ENCODE results near the gene TRIOBP.

TRIOBP gene

GRCh38 chr22:37661160-37661924, 35.5 kb upstream of the TRIOBP start (continued):
- TF ChIP-seq ZNF341 (tag by site-specific recombination; IDR thresholded peaks at IDR 0.05; ENCODE audit: low read depth) (peak; percentile 62), ZNF398 (tag by site-specific recombination; IDR thresholded peaks at IDR 0.05) (peak; percentile 48; the same call in 1 of the 2 replicates), WT1 (tag by site-specific recombination; IDR thresholded peaks at IDR 0.05) (peak; percentile 85), PATZ1 (tag by site-specific recombination; IDR thresholded peaks at IDR 0.05) (peak; percentile 91), ZBTB10 (tag by site-specific recombination; IDR thresholded peaks at IDR 0.05) (0 out of 2 replicates have a peak, but pooled peaks have one; percentile 32), SP3 (tag by site-specific recombination; IDR thresholded peaks at IDR 0.05) (peak; percentile 25; the same call in 1 of the 2 replicates), REPIN1 (tag by site-specific recombination; IDR thresholded peaks at IDR 0.05; ENCODE audit: low read depth) (0 out of 2 replicates have a peak, but pooled peaks have one; percentile 71), ZNF366 (tag by site-specific recombination; conservative IDR thresholded peaks at IDR 0.05) (peak; percentile 90), ZNF324 (tag by site-specific recombination; IDR thresholded peaks at IDR 0.05) (peak; percentile 70; the same call in 1 of the 2 replicates), ZBTB21 (tag by site-specific recombination; IDR thresholded peaks at IDR 0.05) (peak; percentile 91), FEZF1 (tag by site-specific recombination; IDR thresholded peaks at IDR 0.05) (peak; percentile 70), ZNF473 (tag by site-specific recombination; IDR thresholded peaks at IDR 0.05) (no peak), SP2 (tag by site-specific recombination; IDR thresholded peaks at IDR 0.05) (peak; percentile 32), ZNF585B (tag by site-specific recombination; IDR thresholded peaks at IDR 0.05) (no peak), ZNF518A (tag by site-specific recombination; conservative IDR thresholded peaks at IDR 0.05; ENCODE audit: low read depth) (no peak), ZFHX2 (tag by site-specific recombination; conservative IDR thresholded peaks at IDR 0.05) (peak; percentile 38), PRDM10 (tag by site-specific recombination; IDR thresholded peaks at IDR 0.05) (peak; percentile 94), ZNF639 (tag by site-specific recombination; IDR thresholded peaks at IDR 0.05) (0 out of 2 replicates have a peak, but pooled peaks have one; percentile 25), GLIS1 (tag by site-specific recombination; IDR thresholded peaks at IDR 0.05) (peak; percentile 71), ZNF354C (tag by site-specific recombination; IDR thresholded peaks at IDR 0.05; ENCODE audit: borderline replicate concordance, low read depth) (no peak), YY2 (tag by site-specific recombination; IDR thresholded peaks at IDR 0.05) (peak; percentile 54; the same call in 1 of the 2 replicates), ZXDB (tag by site-specific recombination; IDR thresholded peaks at IDR 0.05) (peak; percentile 81)

Data from HEK293 (cell line).